ENCODE data around the gene LRP3. TPM values are rescaled to one million over a fixed set of nuclear protein-coding genes. Genes with fewer than 3 reads are reported as not detected.

LRP3 gene
- total and polyA plus RNA-seq, 2 experiments from 2014 or later = 3.5 to 62.7 TPM

DNA sequence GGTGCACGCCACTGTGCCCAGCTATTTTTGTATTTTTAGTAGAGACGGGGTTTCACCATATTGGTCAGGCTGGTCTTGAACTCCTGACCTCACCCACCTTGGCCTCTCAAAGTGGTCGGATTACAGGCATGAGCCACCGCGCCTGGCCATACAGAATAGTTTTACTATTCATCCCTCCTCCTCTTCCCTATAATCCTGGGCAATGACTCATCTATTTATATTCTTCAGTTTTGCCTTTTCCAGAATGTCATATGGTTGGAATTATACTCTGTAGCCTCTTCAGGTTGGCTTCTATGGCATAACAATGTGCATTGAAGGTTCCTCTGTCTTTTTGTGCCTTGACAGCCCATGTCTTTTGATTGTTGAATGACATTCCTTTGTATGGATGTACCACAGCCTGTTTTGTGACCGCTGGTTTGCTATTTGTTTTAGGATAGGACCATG is 22.2 kb upstream of the LRP3 start:
- H3K4me1 ChIP-seq (ENCODE audit: insufficient read depth) = peaks cover 3% of the 10 kb centered on the region
- H3K9me2 ChIP-seq (ENCODE audit: insufficient read depth) = no peaks in the 10 kb centered on the region
- H3K79me2 ChIP-seq (replicated peaks; ENCODE audit: insufficient read depth) = no peaks in the 10 kb centered on the region; the same call in 1 of the 2 replicates
- Mint-ChIP-seq H3K9me3 (peaks cover 25% of the 10 kb centered on the region), H3K4me1 (peaks cover 10% of the 10 kb centered on the region; the same call in 2 of the 3 replicates), H3K27me3 (ENCODE audit: insufficient read depth, low read depth, poor library complexity) (peaks cover 16% of the 10 kb centered on the region), H3K4me3 (no peak overlapping the region), H3K27ac (no peak overlapping the region), H3K36me3 (ENCODE audit: low read depth) (peaks cover 13% of the 10 kb centered on the region; the same call in 2 of the 3 replicates)
- H4K20me1 ChIP-seq (replicated peaks; ENCODE audit: insufficient read depth) = peaks cover 4% of the 10 kb centered on the region; the same call in 1 of the 2 replicates
- no peak overlapping the region for H3K27ac ChIP-seq (ENCODE audit: low read depth)
- ATAC-seq (no peak), DNase-seq (ENCODE audit: low spot score) (no peak)
- H2AFZ ChIP-seq = no peak overlapping the region
- no peak overlapping the region for H3K4me2 ChIP-seq
- TF ChIP-seq, protein P1, sequence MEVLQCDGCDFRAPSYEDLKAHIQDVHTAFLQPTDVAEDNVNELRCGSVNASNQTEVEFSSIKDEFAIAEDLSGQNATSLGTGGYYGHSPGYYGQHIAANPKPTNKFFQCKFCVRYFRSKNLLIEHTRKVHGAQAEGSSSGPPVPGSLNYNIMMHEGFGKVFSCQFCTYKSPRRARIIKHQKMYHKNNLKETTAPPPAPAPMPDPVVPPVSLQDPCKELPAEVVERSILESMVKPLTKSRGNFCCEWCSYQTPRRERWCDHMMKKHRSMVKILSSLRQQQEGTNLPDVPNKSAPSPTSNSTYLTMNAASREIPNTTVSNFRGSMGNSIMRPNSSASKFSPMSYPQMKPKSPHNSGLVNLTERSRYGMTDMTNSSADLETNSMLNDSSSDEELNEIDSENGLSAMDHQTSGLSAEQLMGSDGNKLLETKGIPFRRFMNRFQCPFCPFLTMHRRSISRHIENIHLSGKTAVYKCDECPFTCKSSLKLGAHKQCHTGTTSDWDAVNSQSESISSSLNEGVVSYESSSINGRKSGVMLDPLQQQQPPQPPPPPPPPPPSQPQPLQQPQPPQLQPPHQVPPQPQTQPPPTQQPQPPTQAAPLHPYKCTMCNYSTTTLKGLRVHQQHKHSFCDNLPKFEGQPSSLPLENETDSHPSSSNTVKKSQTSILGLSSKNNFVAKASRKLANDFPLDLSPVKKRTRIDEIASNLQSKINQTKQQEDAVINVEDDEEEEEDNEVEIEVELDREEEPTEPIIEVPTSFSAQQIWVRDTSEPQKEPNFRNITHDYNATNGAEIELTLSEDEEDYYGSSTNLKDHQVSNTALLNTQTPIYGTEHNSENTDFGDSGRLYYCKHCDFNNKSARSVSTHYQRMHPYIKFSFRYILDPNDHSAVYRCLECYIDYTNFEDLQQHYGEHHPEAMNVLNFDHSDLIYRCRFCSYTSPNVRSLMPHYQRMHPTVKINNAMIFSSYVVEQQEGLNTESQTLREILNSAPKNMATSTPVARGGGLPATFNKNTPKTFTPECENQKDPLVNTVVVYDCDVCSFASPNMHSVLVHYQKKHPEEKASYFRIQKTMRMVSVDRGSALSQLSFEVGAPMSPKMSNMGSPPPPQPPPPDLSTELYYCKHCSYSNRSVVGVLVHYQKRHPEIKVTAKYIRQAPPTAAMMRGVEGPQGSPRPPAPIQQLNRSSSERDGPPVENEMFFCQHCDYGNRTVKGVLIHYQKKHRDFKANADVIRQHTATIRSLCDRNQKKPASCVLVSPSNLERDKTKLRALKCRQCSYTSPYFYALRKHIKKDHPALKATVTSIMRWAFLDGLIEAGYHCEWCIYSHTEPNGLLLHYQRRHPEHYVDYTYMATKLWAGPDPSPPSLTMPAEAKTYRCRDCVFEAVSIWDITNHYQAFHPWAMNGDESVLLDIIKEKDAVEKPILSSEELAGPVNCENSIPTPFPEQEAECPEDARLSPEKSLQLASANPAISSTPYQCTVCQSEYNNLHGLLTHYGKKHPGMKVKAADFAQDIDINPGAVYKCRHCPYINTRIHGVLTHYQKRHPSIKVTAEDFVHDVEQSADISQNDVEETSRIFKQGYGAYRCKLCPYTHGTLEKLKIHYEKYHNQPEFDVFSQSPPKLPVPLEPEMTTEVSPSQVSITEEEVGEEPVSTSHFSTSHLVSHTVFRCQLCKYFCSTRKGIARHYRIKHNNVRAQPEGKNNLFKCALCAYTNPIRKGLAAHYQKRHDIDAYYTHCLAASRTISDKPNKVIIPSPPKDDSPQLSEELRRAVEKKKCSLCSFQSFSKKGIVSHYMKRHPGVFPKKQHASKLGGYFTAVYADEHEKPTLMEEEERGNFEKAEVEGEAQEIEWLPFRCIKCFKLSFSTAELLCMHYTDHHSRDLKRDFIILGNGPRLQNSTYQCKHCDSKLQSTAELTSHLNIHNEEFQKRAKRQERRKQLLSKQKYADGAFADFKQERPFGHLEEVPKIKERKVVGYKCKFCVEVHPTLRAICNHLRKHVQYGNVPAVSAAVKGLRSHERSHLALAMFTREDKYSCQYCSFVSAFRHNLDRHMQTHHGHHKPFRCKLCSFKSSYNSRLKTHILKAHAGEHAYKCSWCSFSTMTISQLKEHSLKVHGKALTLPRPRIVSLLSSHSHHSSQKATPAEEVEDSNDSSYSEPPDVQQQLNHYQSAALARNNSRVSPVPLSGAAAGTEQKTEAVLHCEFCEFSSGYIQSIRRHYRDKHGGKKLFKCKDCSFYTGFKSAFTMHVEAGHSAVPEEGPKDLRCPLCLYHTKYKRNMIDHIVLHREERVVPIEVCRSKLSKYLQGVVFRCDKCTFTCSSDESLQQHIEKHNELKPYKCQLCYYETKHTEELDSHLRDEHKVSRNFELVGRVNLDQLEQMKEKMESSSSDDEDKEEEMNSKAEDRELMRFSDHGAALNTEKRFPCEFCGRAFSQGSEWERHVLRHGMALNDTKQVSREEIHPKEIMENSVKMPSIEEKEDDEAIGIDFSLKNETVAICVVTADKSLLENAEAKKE (CRISPR knock-in tag; IDR thresholded peaks at IDR 0.05) = no peak
- no peak for TF ChIP-seq EZH2phosphoT487 (IDR thresholded peaks at IDR 0.05; ENCODE audit: unreplicated experiment)
- no peak for TF ChIP-seq NANOG (IDR thresholded peaks at IDR 0.05; ENCODE audit: borderline replicate concordance)
- TF ChIP-seq ZNF114 (CRISPR knock-in tag; IDR thresholded peaks at IDR 0.05) = no peak
- TF ChIP-seq POLR2AphosphoS5 (IDR thresholded peaks at IDR 0.05; ENCODE audit: low read depth) = no peak
- TF ChIP-seq EZH2 (IDR thresholded peaks at IDR 0.05; ENCODE audit: low read depth, unreplicated experiment) = no peak
- TF ChIP-seq CREB1 (CRISPR knock-in tag; IDR thresholded peaks at IDR 0.05; ENCODE audit: low read depth) = no peak
- TF ChIP-seq, protein P2, sequence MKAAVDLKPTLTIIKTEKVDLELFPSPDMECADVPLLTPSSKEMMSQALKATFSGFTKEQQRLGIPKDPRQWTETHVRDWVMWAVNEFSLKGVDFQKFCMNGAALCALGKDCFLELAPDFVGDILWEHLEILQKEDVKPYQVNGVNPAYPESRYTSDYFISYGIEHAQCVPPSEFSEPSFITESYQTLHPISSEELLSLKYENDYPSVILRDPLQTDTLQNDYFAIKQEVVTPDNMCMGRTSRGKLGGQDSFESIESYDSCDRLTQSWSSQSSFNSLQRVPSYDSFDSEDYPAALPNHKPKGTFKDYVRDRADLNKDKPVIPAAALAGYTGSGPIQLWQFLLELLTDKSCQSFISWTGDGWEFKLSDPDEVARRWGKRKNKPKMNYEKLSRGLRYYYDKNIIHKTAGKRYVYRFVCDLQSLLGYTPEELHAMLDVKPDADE (IDR thresholded peaks at IDR 0.05) = no peak
- no peak for TF ChIP-seq STAT1 (IDR thresholded peaks at IDR 0.05; ENCODE audit: unreplicated experiment)
- TF ChIP-seq, protein P3, sequence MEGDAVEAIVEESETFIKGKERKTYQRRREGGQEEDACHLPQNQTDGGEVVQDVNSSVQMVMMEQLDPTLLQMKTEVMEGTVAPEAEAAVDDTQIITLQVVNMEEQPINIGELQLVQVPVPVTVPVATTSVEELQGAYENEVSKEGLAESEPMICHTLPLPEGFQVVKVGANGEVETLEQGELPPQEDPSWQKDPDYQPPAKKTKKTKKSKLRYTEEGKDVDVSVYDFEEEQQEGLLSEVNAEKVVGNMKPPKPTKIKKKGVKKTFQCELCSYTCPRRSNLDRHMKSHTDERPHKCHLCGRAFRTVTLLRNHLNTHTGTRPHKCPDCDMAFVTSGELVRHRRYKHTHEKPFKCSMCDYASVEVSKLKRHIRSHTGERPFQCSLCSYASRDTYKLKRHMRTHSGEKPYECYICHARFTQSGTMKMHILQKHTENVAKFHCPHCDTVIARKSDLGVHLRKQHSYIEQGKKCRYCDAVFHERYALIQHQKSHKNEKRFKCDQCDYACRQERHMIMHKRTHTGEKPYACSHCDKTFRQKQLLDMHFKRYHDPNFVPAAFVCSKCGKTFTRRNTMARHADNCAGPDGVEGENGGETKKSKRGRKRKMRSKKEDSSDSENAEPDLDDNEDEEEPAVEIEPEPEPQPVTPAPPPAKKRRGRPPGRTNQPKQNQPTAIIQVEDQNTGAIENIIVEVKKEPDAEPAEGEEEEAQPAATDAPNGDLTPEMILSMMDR (conservative IDR thresholded peaks at IDR 0.05; ENCODE audit: low read depth in 2 of 2) = no peak
- no peak for TF ChIP-seq ZNF331 (CRISPR knock-in tag; IDR thresholded peaks at IDR 0.05; ENCODE audit: low read depth)
- no peak for TF ChIP-seq JUNB (IDR thresholded peaks at IDR 0.05; ENCODE audit: unreplicated experiment)
- TF ChIP-seq, protein P4, sequence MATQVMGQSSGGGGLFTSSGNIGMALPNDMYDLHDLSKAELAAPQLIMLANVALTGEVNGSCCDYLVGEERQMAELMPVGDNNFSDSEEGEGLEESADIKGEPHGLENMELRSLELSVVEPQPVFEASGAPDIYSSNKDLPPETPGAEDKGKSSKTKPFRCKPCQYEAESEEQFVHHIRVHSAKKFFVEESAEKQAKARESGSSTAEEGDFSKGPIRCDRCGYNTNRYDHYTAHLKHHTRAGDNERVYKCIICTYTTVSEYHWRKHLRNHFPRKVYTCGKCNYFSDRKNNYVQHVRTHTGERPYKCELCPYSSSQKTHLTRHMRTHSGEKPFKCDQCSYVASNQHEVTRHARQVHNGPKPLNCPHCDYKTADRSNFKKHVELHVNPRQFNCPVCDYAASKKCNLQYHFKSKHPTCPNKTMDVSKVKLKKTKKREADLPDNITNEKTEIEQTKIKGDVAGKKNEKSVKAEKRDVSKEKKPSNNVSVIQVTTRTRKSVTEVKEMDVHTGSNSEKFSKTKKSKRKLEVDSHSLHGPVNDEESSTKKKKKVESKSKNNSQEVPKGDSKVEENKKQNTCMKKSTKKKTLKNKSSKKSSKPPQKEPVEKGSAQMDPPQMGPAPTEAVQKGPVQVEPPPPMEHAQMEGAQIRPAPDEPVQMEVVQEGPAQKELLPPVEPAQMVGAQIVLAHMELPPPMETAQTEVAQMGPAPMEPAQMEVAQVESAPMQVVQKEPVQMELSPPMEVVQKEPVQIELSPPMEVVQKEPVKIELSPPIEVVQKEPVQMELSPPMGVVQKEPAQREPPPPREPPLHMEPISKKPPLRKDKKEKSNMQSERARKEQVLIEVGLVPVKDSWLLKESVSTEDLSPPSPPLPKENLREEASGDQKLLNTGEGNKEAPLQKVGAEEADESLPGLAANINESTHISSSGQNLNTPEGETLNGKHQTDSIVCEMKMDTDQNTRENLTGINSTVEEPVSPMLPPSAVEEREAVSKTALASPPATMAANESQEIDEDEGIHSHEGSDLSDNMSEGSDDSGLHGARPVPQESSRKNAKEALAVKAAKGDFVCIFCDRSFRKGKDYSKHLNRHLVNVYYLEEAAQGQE (IDR thresholded peaks at IDR 0.05; ENCODE audit: unreplicated experiment) = no peak
- H3K36me3 ChIP-seq (ENCODE audit: insufficient read depth) = no peaks in the 10 kb centered on the region
- no peak overlapping the region for H3K4me3 ChIP-seq
- H3F3A ChIP-seq (replicated peaks; ENCODE audit: low read depth) = no peaks in the 10 kb centered on the region
- H3K27me3 ChIP-seq (ENCODE audit: insufficient read depth) = no peaks in the 10 kb centered on the region
